WTC11 (cell line): ENCODE measurements around the gene ANP32E.

ENCODE experiments used
- CTCF ChIP-seq: fragments of 200-600 bp; IDR thresholded peaks from 2 replicates; pipeline ENCODE4 v1.8.0; 2022; ENCODE audit warnings: antibody characterized with exemption
- ESRRA ChIP-seq: sonication (generic); formaldehyde crosslinking; IDR thresholded peaks from 2 replicates; pipeline ENCODE4 v1.8.1; 2022; ENCODE audit warnings: mild to moderate bottlenecking, missing genetic modification reagents, borderline replicate concordance
- SMAD4 ChIP-seq: sonication (generic); formaldehyde crosslinking; IDR thresholded peaks from 2 replicates; pipeline ENCODE4 v1.8.0; 2022; ENCODE audit warnings: mild to moderate bottlenecking, missing genetic modification reagents
- TP53 ChIP-seq: sonication (generic); formaldehyde crosslinking; IDR thresholded peaks from 2 replicates; pipeline ENCODE4 v1.8.1; 2023; ENCODE audit warnings: mild to moderate bottlenecking, missing genetic modification reagents
- TF ChIP-seq, protein P1 (sequence below): fragments of 250-450 bp; sonication (Bioruptor Pico); IDR thresholded peaks from 2 replicates; pipeline ENCODE4 v1.9.0; 2021; ENCODE audit warnings: moderate library complexity, mild to moderate bottlenecking, inconsistent platforms, borderline replicate concordance
- TF ChIP-seq, protein P2 (sequence below): sonication (generic); formaldehyde crosslinking; IDR thresholded peaks from 2 replicates; pipeline ENCODE4 v1.8.0; 2023; ENCODE audit warnings: missing genetic modification reagents

DNA sequence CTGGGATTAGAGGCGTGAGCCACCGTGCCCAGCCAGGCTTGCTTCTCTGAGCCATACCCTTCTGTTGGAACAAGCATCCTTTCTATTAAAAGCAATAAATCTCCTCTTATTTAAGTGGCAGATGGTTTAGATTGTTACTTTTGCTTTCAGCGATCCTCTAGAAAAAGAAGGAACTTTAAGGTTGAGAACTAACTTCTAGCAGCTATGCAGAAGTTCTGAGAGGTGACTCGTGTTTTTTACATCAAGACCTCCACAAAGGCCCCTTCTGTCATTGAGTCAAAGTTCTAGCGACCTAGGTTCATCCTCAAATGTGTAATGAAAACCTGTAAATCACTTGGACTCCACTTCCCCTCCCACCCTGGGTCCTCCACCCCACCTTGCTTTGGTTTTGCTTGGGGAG, 55.4 kb downstream of the ANP32E start:
- TF ChIP-seq CTCF, result no peak
- TF ChIP-seq ESRRA (CRISPR knock-in tag), result no peak
- TF ChIP-seq, protein P1, sequence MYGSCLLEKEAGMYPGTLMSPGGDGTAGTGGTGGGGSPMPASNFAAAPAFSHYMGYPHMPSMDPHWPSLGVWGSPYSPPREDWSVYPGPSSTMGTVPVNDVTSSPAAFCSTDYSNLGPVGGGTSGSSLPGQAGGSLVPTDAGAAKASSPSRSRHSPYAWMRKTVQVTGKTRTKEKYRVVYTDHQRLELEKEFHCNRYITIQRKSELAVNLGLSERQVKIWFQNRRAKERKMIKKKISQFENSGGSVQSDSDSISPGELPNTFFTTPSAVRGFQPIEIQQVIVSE (CRISPR knock-in tag), result no peak
- no peak for TF ChIP-seq SMAD4
- TF ChIP-seq, protein P2, sequence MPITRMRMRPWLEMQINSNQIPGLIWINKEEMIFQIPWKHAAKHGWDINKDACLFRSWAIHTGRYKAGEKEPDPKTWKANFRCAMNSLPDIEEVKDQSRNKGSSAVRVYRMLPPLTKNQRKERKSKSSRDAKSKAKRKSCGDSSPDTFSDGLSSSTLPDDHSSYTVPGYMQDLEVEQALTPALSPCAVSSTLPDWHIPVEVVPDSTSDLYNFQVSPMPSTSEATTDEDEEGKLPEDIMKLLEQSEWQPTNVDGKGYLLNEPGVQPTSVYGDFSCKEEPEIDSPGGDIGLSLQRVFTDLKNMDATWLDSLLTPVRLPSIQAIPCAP (CRISPR knock-in tag), result no peak
- TF ChIP-seq TP53 (CRISPR knock-in tag), result no peak
